ENCODE data around the gene ZNF467.

ZNF467 gene

DNA sequence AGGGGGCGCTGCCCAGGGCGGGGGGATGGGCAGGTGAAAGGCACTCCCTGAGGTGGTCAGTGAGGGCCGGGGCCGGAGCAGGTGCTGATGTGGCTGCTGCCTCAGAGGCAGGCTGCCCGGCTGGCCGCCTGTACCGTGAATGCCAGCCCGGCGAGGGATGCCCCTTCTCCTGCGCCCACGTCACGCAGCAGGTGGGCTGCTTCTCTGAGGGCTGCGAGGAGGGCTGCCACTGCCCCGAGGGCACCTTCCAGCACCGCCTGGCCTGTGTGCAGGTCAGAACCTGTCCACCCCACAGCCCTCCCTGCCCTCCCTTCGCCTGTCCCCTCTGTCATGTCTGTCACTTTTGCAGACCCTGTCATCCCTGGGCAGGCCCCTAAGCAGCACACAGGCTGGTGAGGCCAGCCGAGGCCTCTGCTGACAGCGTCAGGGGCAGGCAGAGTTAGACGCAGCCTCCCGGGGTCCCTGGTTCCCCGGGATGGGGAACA is 42.9 kb upstream of the ZNF467 start:
- Histone ChIP-seq H3K9me3 (ENCODE audit: insufficient read depth, low read depth, low read length) (no peaks in the 10 kb centered on the region), H3K36me3 (ENCODE audit: insufficient read depth, low read depth, low read length) (no peaks in the 10 kb centered on the region), H3K27me3 (ENCODE audit: insufficient read depth, low read length) (no peaks in the 10 kb centered on the region), H3K4me3 (ENCODE audit: low read length) (no peak overlapping the region), H3K4me1 (ENCODE audit: insufficient read depth, low read length) (no peaks in the 10 kb centered on the region), H3K9ac (ENCODE audit: low read depth, low read length) (no peak overlapping the region), H3K27ac (ENCODE audit: low read length) (no peak overlapping the region)

DNA sequence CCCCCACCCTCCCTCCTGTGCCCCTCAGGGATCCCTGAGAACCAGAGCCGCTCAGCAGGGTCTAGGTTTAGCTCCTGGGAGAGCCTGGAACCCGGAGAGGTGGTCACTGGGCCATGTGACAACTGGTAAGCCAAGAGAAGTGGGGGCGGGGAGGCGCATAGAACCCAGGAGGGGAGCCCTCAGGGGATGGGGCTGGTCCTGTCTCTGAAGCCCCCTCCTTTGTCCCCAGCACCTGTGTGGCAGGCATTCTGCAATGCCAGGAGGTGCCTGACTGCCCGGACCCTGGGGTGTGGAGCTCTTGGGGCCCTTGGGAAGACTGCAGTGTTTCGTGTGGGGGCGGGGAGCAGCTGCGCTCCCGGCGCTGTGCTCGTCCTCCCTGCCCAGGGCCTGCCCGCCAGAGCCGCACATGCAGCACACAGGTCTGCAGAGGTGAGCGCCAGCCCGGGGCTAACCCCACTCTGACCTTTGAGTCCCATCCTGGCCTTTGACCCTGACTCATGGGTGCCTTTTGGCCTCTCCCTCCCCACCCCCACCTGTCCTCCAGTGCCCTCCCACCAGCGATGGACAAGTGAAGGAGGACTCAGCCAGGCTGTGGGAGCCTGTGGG is 42.4 kb upstream of the ZNF467 start:
- Histone ChIP-seq H3K9ac (ENCODE audit: low read depth, low read length) (no peak overlapping the region; the same call in 1 of the 2 replicates), H3K36me3 (ENCODE audit: insufficient read depth, low read depth, low read length) (no peaks in the 10 kb centered on the region), H3K27me3 (ENCODE audit: insufficient read depth, low read length) (no peaks in the 10 kb centered on the region)

DNA sequence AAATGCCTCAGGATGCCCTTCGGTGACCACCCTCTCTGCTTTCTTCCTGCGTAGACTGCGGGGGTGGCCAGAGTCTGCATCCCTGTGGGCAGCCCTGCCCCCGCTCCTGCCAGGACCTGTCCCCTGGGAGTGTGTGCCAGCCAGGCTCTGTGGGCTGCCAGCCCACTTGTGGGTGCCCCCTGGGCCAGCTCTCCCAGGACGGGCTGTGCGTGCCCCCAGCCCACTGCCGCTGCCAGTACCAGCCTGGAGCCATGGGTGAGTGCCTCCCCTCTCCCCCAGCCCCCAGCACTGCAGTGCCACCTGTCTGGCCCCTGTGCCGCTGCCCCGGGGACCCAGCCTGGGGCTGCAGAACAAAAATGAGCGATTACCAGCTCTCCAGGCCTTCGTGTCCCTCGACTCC is 41.7 kb upstream of the ZNF467 start:
- Histone ChIP-seq H3K9ac (ENCODE audit: low read depth, low read length) (no peak overlapping the region; the same call in 1 of the 2 replicates), H3K4me1 (ENCODE audit: insufficient read depth, low read length) (no peaks in the 10 kb centered on the region), H3K27me3 (ENCODE audit: insufficient read depth, low read length) (no peaks in the 10 kb centered on the region), H3K9me3 (ENCODE audit: insufficient read depth, low read depth, low read length) (no peaks in the 10 kb centered on the region), H3K36me3 (ENCODE audit: insufficient read depth, low read depth, low read length) (no peaks in the 10 kb centered on the region), H3K27ac (ENCODE audit: low read length) (no peak overlapping the region), H3K4me3 (ENCODE audit: low read length) (no peak overlapping the region)

More for the DNA sequence above, 42.4 kb upstream of the ZNF467 start:
- Histone ChIP-seq H3K27ac (ENCODE audit: low read length) (no peak overlapping the region), H3K9me3 (ENCODE audit: insufficient read depth, low read depth, low read length) (no peaks in the 10 kb centered on the region), H3K4me1 (ENCODE audit: insufficient read depth, low read length) (no peaks in the 10 kb centered on the region), H3K4me3 (ENCODE audit: low read length) (no peak overlapping the region)

DNA sequence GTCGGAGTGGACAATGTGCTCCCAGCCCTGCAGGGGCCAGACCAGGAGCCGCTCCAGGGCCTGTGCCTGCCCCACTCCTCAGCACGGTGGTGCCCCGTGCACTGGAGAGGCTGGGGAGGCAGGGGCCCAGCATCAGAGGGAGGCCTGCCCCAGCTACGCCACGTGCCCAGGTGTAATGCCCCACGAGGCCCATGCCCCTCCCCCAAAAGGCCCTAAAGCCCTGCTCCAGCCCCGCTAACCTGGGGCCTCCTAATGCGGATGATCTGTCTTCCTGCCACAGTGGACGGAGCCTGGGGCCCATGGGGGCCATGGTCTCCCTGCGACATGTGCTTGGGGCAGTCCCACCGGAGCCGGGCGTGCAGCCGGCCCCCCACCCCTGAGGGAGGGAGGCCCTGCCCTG is 41.1 kb upstream of the ZNF467 start:
- no peak overlapping the region for H3K9ac ChIP-seq (ENCODE audit: low read depth, low read length)
- H3K27ac ChIP-seq (ENCODE audit: low read length), result no peak overlapping the region
- no peaks in the 10 kb centered on the region for H3K36me3 ChIP-seq (ENCODE audit: insufficient read depth, low read depth, low read length)
- no peaks in the 10 kb centered on the region for H3K4me1 ChIP-seq (ENCODE audit: insufficient read depth, low read length)
- no peaks in the 10 kb centered on the region for H3K27me3 ChIP-seq (ENCODE audit: insufficient read depth, low read length)
- H3K4me3 ChIP-seq (ENCODE audit: low read length), result no peak overlapping the region
- H3K9me3 ChIP-seq (ENCODE audit: insufficient read depth, low read depth, low read length), result no peaks in the 10 kb centered on the region

DNA sequence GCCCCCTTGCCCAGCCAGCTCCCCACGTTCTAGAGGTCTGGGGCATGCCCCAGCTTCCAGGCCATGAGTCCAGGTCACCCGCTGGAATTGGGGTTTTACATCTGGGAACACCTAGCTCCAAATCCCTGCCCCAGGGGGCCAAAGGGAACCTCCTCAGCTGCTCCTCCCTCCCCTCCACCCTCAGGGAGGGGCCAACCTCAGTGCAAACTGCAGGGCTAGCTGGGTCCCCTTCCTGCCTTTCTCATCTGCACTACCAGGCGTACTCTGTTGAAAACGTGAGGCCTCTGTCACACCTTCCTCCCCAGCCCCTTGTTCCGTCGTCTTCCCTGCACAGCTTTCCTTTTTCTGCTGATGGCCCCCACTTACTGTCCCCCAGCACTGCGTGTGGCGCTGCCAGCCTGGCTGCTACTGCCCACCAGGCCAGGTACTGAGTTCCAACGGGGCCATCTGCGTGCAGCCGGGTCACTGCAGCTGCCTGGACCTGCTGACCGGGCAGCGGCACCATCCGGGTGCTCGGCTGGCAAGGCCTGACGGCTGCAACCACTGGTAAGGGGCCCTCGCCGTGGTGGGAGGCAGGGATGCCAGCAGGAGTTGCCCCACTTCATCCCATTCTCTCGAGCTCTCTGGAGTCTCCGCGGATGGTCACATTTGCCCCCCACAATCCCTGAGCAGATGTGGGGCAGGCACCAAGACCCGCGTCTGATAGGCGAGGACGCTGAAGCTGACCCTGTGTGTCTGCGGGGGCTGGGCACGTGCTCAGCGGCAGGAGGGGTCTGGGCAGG is 40.1 kb upstream of the ZNF467 start:
- Histone ChIP-seq H3K4me1 (ENCODE audit: insufficient read depth, low read length) (no peaks in the 10 kb centered on the region), H3K4me3 (ENCODE audit: low read length) (no peak overlapping the region), H3K27me3 (ENCODE audit: insufficient read depth, low read length) (no peaks in the 10 kb centered on the region), H3K36me3 (ENCODE audit: insufficient read depth, low read depth, low read length) (no peaks in the 10 kb centered on the region), H3K27ac (ENCODE audit: low read length) (no peak overlapping the region), H3K9me3 (ENCODE audit: insufficient read depth, low read depth, low read length) (no peaks in the 10 kb centered on the region), H3K9ac (ENCODE audit: low read depth, low read length) (no peak overlapping the region)

DNA sequence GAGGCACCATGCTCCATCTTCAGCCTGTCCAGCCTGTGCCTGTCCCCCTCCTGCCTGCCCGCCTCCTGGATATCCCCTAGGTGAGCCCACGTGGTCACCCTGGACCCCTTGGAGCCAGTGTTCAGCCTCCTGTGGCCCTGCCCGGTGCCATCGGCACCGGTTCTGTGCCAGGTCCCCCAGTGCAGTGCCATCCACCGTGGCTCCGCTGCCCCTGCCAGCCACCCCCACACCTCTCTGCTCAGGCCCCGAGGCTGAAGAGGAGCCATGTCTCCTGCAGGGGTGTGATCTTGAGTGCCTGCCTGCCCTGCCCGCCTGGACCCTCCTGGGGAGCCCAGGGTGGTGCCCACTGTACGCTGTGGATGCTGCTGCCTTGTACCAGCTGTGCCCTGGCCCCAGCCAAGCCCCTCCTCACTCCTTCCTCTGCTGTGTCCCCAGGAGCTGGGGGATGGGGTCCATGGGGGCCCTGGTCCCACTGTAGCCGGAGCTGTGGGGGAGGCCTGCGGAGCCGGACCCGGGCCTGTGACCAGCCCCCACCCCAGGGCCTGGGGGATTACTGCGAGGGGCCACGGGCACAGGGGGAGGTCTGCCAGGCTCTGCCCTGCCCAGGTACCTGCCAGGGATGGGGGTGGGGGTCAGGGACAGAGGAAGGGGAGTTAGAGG is 38.6 kb upstream of the ZNF467 start:
- Histone ChIP-seq H3K9me3 (ENCODE audit: insufficient read depth, low read depth, low read length) (no peaks in the 10 kb centered on the region), H3K27ac (ENCODE audit: low read length) (no peak overlapping the region), H3K4me1 (ENCODE audit: insufficient read depth, low read length) (no peaks in the 10 kb centered on the region), H3K27me3 (ENCODE audit: insufficient read depth, low read length) (no peaks in the 10 kb centered on the region; the same call in 1 of the 2 replicates), H3K36me3 (ENCODE audit: insufficient read depth, low read depth, low read length) (no peaks in the 10 kb centered on the region), H3K4me3 (ENCODE audit: low read length) (no peak overlapping the region), H3K9ac (ENCODE audit: low read depth, low read length) (no peak overlapping the region)

DNA sequence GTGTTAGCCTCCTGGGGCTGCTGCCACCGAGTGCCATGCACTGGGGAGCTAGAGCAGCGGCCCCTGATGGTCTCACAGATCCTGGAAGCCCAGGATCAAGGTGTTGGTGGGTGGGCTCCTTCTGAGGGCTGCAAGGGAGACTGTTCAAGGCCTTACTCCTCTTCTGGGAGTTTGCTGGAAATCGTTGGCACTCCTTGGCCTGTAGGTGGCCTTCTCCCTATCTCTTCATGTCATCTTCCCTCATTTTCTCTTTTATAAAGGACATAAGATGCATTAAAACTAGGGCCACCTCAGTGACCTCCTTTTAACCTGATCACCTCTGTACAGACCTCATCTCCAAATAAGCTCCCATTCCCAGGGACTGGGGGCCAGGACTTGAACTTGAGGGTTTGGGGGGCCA is 37.8 kb upstream of the ZNF467 start:
- H3K4me3 ChIP-seq (ENCODE audit: low read length), result no peak overlapping the region
- H3K4me1 ChIP-seq (ENCODE audit: insufficient read depth, low read length), result no peaks in the 10 kb centered on the region
- no peaks in the 10 kb centered on the region for H3K36me3 ChIP-seq (ENCODE audit: insufficient read depth, low read depth, low read length)
- H3K27me3 ChIP-seq (ENCODE audit: insufficient read depth, low read length), result no peaks in the 10 kb centered on the region; the same call in 1 of the 2 replicates
- no peak overlapping the region for H3K9ac ChIP-seq (ENCODE audit: low read depth, low read length)
- no peak overlapping the region for H3K27ac ChIP-seq (ENCODE audit: low read length)
- H3K9me3 ChIP-seq (ENCODE audit: insufficient read depth, low read depth, low read length), result no peaks in the 10 kb centered on the region

DNA sequence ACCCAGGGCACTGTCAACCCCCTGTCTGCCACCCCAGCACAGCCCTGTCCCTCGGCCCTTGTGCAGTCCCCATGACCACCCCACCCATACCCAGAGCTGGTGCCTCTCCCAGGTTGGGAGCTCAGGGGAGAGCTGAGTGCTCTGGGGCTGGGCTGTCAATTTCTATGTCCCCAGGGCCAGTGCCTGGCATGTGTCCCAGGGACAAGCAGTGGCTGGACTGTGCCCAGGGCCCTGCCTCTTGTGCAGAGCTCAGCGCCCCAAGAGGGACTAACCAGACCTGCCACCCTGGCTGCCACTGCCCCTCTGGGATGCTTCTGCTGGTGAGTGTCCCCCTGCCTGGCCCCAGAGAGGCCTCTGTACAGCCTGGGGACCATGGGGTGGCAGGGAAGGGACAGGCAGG is 35.8 kb upstream of the ZNF467 start:
- H3K9me3 ChIP-seq (ENCODE audit: insufficient read depth, low read depth, low read length), result no peaks in the 10 kb centered on the region
- H3K9ac ChIP-seq (ENCODE audit: low read depth, low read length), result no peak overlapping the region
- no peaks in the 10 kb centered on the region for H3K4me1 ChIP-seq (ENCODE audit: insufficient read depth, low read length)
- H3K36me3 ChIP-seq (ENCODE audit: insufficient read depth, low read depth, low read length), result no peaks in the 10 kb centered on the region
- H3K27me3 ChIP-seq (ENCODE audit: insufficient read depth, low read length), result no peaks in the 10 kb centered on the region; the same call in 1 of the 2 replicates
- no peak overlapping the region for H3K4me3 ChIP-seq (ENCODE audit: low read length)
- H3K27ac ChIP-seq (ENCODE audit: low read length), result no peak overlapping the region

DNA sequence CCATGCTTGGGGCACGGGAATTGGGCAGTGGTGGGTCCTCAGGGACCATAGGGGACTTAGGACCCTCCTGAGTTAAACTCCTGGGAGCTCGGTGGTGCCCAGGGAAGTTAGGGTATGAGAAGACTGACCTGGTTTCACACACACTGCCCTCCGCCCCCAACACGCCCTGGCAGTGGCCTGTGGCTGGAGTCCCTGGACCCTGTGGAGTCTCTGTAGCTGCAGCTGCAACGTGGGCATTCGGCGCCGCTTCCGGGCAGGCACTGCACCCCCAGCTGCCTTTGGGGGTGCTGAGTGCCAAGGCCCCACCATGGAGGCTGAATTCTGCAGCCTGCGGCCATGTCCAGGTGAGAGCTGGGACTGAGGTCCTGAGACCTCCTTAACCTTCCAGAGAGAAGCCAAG is 34.9 kb upstream of the ZNF467 start:
- Histone ChIP-seq H3K4me3 (ENCODE audit: low read length) (no peak overlapping the region), H3K27ac (ENCODE audit: low read length) (no peak overlapping the region), H3K9ac (ENCODE audit: low read depth, low read length) (no peak overlapping the region), H3K27me3 (ENCODE audit: insufficient read depth, low read length) (no peaks in the 10 kb centered on the region; the same call in 1 of the 2 replicates), H3K36me3 (ENCODE audit: insufficient read depth, low read depth, low read length) (no peaks in the 10 kb centered on the region), H3K4me1 (ENCODE audit: insufficient read depth, low read length) (no peaks in the 10 kb centered on the region), H3K9me3 (ENCODE audit: insufficient read depth, low read depth, low read length) (no peaks in the 10 kb centered on the region)

DNA sequence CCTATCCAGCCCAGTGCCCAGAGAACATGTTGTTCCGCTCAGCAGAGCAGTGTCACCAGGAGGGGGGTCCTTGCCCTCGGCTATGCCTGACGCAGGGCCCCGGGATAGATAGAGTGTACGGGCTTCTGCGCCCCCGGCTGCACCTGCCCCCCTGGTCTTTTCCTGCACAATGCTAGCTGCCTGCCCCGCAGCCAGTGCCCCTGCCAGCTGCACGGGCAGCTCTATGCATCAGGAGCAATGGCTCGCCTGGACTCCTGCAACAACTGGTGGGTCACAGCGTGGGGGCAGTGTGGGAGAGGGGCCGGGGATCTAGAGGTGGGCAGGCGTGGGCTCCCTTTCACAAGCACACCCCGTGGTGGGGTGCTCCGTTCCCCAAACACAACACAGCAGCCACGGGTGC is 33.3 kb upstream of the ZNF467 start:
- no peaks in the 10 kb centered on the region for H3K4me1 ChIP-seq (ENCODE audit: insufficient read depth, low read length)
- no peak overlapping the region for H3K9ac ChIP-seq (ENCODE audit: low read depth, low read length)
- no peaks in the 10 kb centered on the region for H3K9me3 ChIP-seq (ENCODE audit: insufficient read depth, low read depth, low read length)

DNA sequence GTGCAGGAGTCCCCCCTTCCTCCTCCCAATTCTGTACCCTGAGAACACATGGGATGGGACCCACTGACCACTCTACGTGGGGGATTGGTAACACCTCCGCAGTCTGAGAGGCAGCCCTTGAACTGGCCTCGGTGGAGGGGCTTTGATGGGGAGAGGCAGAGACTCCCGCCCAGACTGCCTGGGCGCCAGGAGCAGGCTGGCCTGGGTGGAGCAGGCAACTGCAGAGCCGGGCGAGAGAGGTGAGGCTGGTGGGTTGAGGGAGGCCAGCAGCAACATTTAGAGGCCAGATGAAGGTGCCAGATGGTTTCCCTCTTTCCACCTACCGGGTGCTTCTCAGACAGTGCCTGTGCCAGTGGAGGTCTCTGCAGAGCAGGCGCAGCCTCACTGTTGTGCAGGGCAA is 30.7 kb upstream of the ZNF467 start:
- Histone ChIP-seq H3K9me3 (ENCODE audit: insufficient read depth, low read depth, low read length) (no peaks in the 10 kb centered on the region), H3K27ac (ENCODE audit: low read length) (no peak overlapping the region), H3K36me3 (ENCODE audit: insufficient read depth, low read depth, low read length) (no peaks in the 10 kb centered on the region), H3K27me3 (ENCODE audit: insufficient read depth, low read length) (no peaks in the 10 kb centered on the region; the same call in 1 of the 2 replicates), H3K4me3 (ENCODE audit: low read length) (no peak overlapping the region), H3K4me1 (ENCODE audit: insufficient read depth, low read length) (no peaks in the 10 kb centered on the region), H3K9ac (ENCODE audit: low read depth, low read length) (no peak overlapping the region)

More for the DNA sequence above, 33.3 kb upstream of the ZNF467 start:
- H3K4me3 ChIP-seq (ENCODE audit: low read length), result no peak overlapping the region
- no peaks in the 10 kb centered on the region; the same call in 1 of the 2 replicates for H3K27me3 ChIP-seq (ENCODE audit: insufficient read depth, low read length)
- no peaks in the 10 kb centered on the region for H3K36me3 ChIP-seq (ENCODE audit: insufficient read depth, low read depth, low read length)
- no peak overlapping the region for H3K27ac ChIP-seq (ENCODE audit: low read length)
